Activated CD4-positive, alpha-beta T cell treated with anti-CD3 and anti-CD28 coated beads for 24 hours (primary cell): ENCODE data around the gene METAP1.
A peak's percentile ranks its signal among the peaks of the same experiment; 100 is the strongest.
"Not testable (repeated sequence)": the region's sequence is repeated elsewhere in the genome, so short reads cannot be mapped to it uniquely, and the experiment has no call there.

Source experiments
- DNase-seq, 2 donors: peaks; one replicate each; pipeline ENCODE4 v3.0.0-alpha.2; 2020; ENCODE audit warnings: low read depth in 2 of 2

The METAP1 gene

GRCh38 chr4:98995183-98996055, at the start of gene METAP1:
Gene METAP1 (plus strand): TSS chr4:98995721. CDS start chr4:98995754, 33 bp downstream.
- peak; percentile 85 to 86 for DNase-seq

- no peak for DNase-seq
These were observed 49.2 kb upstream of the METAP1 start for GRCh38 chr4:98946359-98946758.

- DNase-seq: no peak
These were observed 44.6 kb upstream of the METAP1 start for GRCh38 chr4:98950925-98951324.

GRCh38 chr4:98951710-98952109, 43.8 kb upstream of the METAP1 start:
- no peak for DNase-seq

- no peak for DNase-seq
These were observed 40.3 kb upstream of the METAP1 start for GRCh38 chr4:98955229-98955628.

- no peak for DNase-seq
These were observed 37.5 kb upstream of the METAP1 start for GRCh38 chr4:98958065-98958464.

GRCh38 chr4:98959411-98959810, 36.1 kb upstream of the METAP1 start:
- no peak for DNase-seq

- DNase-seq: no peak
These were observed 33.8 kb upstream of the METAP1 start for GRCh38 chr4:98961770-98962169.

- DNase-seq: no peak
These were observed 31.7 kb upstream of the METAP1 start for GRCh38 chr4:98963538-98964433.

- no peak for DNase-seq
These were observed 28.6 kb upstream of the METAP1 start for GRCh38 chr4:98966926-98967325.

GRCh38 chr4:98967786-98968329, 27.7 kb upstream of the METAP1 start:
- no peak for DNase-seq

GRCh38 chr4:98969878-98970785, 25.4 kb upstream of the METAP1 start:
- no peak for DNase-seq

GRCh38 chr4:98976716-98977115, 18.8 kb upstream of the METAP1 start:
- DNase-seq: no peak

- DNase-seq: no peak
These were observed 18.0 kb upstream of the METAP1 start for GRCh38 chr4:98977557-98977956.

GRCh38 chr4:98987720-98988119, 7.8 kb upstream of the METAP1 start:
- no peak for DNase-seq

GRCh38 chr4:98992835-98993234, 2.7 kb upstream of the METAP1 start:
- not testable (repeated sequence) for DNase-seq

- DNase-seq: no peak
These were observed 2.0 kb upstream of the METAP1 start for GRCh38 chr4:98993419-98994071.

GRCh38 chr4:98994474-98995182, 893 bp upstream of the METAP1 start:
- DNase-seq: no peak

- DNase-seq: peak; percentile 4 to 20
These were observed 689 bp downstream of the METAP1 start for GRCh38 chr4:98996056-98996764.

GRCh38 chr4:98996765-98997068, 1.2 kb downstream of the METAP1 start:
- DNase-seq: no peak
